NCI-H2081 (cell line): ENCODE data around the gene AKR1C4.

Source experiments
- DNase-seq, 2 experiments: peaks; one replicate each; lab custom pipeline; 2025; lab: John Stamatoyannopoulos, UW

Gene AKR1C4

GRCh38 chr10:5266804-5267203, 70.2 kb downstream of the AKR1C4 start:
- no peak for DNase-seq

GRCh38 chr10:5268234-5268633, 71.6 kb downstream of the AKR1C4 start:
- DNase-seq, result no peak
